ENCODE measurements around the gene PTPRT. TPM values are rescaled to one million over a fixed set of nuclear protein-coding genes. Genes with fewer than 3 reads are reported as not detected.

PTPRT gene
- polyA plus RNA-seq, 2 of the 4 experiments (the other 2 are of a cell fraction) = not detected

GRCh38 chr20:42975974-42976373 is 213.7 kb downstream of the PTPRT start:
- Histone ChIP-seq H3K4me3 (no peak overlapping the region), H3K4me1 (no peaks in the 10 kb centered on the region), H3K9me3 (no peaks in the 10 kb centered on the region), H3K27ac (no peak overlapping the region), H3K4me2 (no peak overlapping the region)
- ChIA-PET POLR2A (no interaction called here), CTCF (no interaction called here)
- no peak for DNase-seq (ENCODE audit: low read depth in 1 of 2, low spot score in 1 of 2)
- TF ChIP-seq RNF2 (IDR thresholded peaks at IDR 0.05; ENCODE audit: borderline replicate concordance, low read depth) = no peak
- TF ChIP-seq HEYL (CRISPR knock-in tag; IDR thresholded peaks at IDR 0.05) = no peak
- ATAC-seq = no peak
- FAIRE-seq = no peak
- 0% methylated on average over 1 of the region's 1 CpG for WGBS (ENCODE audit: missing lambda C conversion rate)

DNA sequence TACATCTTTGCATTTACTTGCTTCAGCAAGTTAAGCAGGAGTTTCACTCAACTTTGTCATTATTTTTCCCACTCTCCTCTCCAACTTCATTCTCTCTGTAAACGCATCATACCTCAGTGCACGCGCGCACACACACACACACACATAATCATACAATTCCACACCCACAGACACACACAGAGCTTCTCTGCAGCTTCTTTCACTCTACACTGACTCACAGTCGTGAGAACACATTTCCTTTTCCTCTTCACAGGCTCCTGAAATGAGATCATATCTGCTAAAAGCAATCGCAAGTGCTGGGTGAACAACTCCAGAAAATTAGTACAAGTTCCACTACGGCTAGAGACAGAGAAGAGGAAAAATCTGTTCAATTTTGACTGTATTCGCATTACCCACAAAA is 215.4 kb downstream of the PTPRT start:
- no peak for DNase-seq (ENCODE audit: low read depth in 1 of 2, low spot score in 1 of 2)
- WGBS (ENCODE audit: missing lambda C conversion rate) = 46% methylated on average over 8 of the region's 8 CpGs
- POLR2A ChIA-PET = no interaction called here
- Histone ChIP-seq H3K27ac (no peak overlapping the region), H3K4me3 (no peak overlapping the region), H3K4me1 (no peaks in the 10 kb centered on the region), H3K4me2 (no peak overlapping the region), H3K9me3 (no peaks in the 10 kb centered on the region)
- no peak for FAIRE-seq
- CTCF ChIA-PET = interaction anchor here (0.7 kb wide), 1 partner anchor 38 kb away, joined by 3 read pairs; no protein-coding TSS in a partner anchor
- TF ChIP-seq PHF8 (IDR thresholded peaks at IDR 0.05; ENCODE audit: borderline replicate concordance, low read depth) (no peak), ZSCAN20 (CRISPR knock-in tag; IDR thresholded peaks at IDR 0.05) (no peak), ZC3H11A (IDR thresholded peaks at IDR 0.05) (no peak), MYC (IDR thresholded peaks at IDR 0.05; ENCODE audit: borderline replicate concordance, low read length) (no peak), ESRRA (IDR thresholded peaks at IDR 0.05; ENCODE audit: borderline replicate concordance, low read length) (no peak), RARB (CRISPR knock-in tag; IDR thresholded peaks at IDR 0.05) (no peak), NFE2L2 (conservative IDR thresholded peaks at IDR 0.05; ENCODE audit: low read length) (no peak), RAD21 (conservative IDR thresholded peaks at IDR 0.05 in 1 of 2, IDR thresholded peaks at IDR 0.05 in 1 of 2) (no peak), CBX8 (IDR thresholded peaks at IDR 0.05) (no peak), HES2 (IDR thresholded peaks at IDR 0.05) (no peak), CHD2 (IDR thresholded peaks at IDR 0.05; ENCODE audit: low read length, partially characterized antibody) (no peak), POLR2A (IDR thresholded peaks at IDR 0.05; ENCODE audit: low read length) (no peak)
- TF ChIP-seq, protein P1, sequence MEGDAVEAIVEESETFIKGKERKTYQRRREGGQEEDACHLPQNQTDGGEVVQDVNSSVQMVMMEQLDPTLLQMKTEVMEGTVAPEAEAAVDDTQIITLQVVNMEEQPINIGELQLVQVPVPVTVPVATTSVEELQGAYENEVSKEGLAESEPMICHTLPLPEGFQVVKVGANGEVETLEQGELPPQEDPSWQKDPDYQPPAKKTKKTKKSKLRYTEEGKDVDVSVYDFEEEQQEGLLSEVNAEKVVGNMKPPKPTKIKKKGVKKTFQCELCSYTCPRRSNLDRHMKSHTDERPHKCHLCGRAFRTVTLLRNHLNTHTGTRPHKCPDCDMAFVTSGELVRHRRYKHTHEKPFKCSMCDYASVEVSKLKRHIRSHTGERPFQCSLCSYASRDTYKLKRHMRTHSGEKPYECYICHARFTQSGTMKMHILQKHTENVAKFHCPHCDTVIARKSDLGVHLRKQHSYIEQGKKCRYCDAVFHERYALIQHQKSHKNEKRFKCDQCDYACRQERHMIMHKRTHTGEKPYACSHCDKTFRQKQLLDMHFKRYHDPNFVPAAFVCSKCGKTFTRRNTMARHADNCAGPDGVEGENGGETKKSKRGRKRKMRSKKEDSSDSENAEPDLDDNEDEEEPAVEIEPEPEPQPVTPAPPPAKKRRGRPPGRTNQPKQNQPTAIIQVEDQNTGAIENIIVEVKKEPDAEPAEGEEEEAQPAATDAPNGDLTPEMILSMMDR (IDR thresholded peaks at IDR 0.05) = no peak
- TF ChIP-seq, protein P2, sequence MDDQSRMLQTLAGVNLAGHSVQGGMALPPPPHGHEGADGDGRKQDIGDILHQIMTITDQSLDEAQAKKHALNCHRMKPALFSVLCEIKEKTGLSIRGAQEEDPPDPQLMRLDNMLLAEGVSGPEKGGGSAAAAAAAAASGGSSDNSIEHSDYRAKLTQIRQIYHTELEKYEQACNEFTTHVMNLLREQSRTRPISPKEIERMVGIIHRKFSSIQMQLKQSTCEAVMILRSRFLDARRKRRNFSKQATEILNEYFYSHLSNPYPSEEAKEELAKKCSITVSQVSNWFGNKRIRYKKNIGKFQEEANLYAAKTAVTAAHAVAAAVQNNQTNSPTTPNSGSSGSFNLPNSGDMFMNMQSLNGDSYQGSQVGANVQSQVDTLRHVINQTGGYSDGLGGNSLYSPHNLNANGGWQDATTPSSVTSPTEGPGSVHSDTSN (IDR thresholded peaks at IDR 0.05) = no peak
- TF ChIP-seq, protein P3, sequence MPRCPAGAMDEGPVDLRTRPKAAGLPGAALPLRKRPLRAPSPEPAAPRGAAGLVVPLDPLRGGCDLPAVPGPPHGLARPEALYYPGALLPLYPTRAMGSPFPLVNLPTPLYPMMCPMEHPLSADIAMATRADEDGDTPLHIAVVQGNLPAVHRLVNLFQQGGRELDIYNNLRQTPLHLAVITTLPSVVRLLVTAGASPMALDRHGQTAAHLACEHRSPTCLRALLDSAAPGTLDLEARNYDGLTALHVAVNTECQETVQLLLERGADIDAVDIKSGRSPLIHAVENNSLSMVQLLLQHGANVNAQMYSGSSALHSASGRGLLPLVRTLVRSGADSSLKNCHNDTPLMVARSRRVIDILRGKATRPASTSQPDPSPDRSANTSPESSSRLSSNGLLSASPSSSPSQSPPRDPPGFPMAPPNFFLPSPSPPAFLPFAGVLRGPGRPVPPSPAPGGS (IDR thresholded peaks at IDR 0.05) = no peak
- ATAC-seq = no peak

DNA sequence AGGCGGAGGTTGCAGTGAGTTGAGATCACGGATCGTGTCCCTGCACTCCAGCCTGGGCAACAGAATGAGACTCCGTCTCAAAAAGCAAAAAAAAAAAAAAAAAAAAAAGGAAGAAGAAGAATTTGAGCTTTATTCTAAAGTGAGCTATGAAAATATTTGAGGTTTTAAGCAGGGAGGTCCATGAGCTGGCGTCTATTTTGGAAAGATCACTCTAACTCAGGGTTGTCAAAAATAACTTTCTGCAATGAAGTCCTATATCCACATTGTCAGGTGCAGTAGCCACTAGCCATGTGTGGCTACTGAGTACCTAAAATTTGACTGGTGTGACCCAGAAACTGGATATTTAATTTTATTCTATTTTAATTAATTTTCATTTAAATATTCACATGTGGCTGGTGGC is 217.1 kb downstream of the PTPRT start:
- Histone ChIP-seq H3K4me1 (no peaks in the 10 kb centered on the region), H3K4me2 (no peak overlapping the region), H3K27ac (no peak overlapping the region), H3K9me3 (no peaks in the 10 kb centered on the region), H3K4me3 (no peak overlapping the region)
- no peak for ATAC-seq
- FAIRE-seq = no peak
- WGBS (ENCODE audit: missing lambda C conversion rate) = 11% methylated on average over 5 of the region's 5 CpGs
- DNase-seq (ENCODE audit: low read depth in 1 of 2, low spot score in 1 of 2) = no peak
- ChIA-PET POLR2A (interaction anchor here (0.6 kb wide), 1 partner anchor 23 kb away, joined by 5 read pairs; no protein-coding TSS in a partner anchor), CTCF (no interaction called here)
- TF ChIP-seq EHMT2 (IDR thresholded peaks at IDR 0.05; ENCODE audit: low read depth) = no peak
- TF ChIP-seq, protein P4, sequence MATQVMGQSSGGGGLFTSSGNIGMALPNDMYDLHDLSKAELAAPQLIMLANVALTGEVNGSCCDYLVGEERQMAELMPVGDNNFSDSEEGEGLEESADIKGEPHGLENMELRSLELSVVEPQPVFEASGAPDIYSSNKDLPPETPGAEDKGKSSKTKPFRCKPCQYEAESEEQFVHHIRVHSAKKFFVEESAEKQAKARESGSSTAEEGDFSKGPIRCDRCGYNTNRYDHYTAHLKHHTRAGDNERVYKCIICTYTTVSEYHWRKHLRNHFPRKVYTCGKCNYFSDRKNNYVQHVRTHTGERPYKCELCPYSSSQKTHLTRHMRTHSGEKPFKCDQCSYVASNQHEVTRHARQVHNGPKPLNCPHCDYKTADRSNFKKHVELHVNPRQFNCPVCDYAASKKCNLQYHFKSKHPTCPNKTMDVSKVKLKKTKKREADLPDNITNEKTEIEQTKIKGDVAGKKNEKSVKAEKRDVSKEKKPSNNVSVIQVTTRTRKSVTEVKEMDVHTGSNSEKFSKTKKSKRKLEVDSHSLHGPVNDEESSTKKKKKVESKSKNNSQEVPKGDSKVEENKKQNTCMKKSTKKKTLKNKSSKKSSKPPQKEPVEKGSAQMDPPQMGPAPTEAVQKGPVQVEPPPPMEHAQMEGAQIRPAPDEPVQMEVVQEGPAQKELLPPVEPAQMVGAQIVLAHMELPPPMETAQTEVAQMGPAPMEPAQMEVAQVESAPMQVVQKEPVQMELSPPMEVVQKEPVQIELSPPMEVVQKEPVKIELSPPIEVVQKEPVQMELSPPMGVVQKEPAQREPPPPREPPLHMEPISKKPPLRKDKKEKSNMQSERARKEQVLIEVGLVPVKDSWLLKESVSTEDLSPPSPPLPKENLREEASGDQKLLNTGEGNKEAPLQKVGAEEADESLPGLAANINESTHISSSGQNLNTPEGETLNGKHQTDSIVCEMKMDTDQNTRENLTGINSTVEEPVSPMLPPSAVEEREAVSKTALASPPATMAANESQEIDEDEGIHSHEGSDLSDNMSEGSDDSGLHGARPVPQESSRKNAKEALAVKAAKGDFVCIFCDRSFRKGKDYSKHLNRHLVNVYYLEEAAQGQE (IDR thresholded peaks at IDR 0.05) = no peak
- TF ChIP-seq, protein P5, sequence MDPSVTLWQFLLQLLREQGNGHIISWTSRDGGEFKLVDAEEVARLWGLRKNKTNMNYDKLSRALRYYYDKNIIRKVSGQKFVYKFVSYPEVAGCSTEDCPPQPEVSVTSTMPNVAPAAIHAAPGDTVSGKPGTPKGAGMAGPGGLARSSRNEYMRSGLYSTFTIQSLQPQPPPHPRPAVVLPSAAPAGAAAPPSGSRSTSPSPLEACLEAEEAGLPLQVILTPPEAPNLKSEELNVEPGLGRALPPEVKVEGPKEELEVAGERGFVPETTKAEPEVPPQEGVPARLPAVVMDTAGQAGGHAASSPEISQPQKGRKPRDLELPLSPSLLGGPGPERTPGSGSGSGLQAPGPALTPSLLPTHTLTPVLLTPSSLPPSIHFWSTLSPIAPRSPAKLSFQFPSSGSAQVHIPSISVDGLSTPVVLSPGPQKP (IDR thresholded peaks at IDR 0.05; ENCODE audit: low read depth, low read length) = no peak

All from A549 (cell line).